HFF-Myc (cell line): ENCODE data around the gene NXNL1.
A peak's percentile ranks its signal among the peaks of the same experiment; 100 is the strongest.

Experiments used
- DNase-seq: peaks from one replicate; pipeline ENCODE4 v3.0.0-alpha.2; 2011; ENCODE audit warnings: low read depth; ENCODE audit errors: extremely low read depth
- H3K4me3 ChIP-seq: replicated peaks from 2 replicates; pipeline ENCODE4 v1.5.1; 2011; ENCODE audit warnings: low read depth, mild to moderate bottlenecking, control low read depth, low read length
- CTCF ChIP-seq: IDR thresholded peaks from 2 replicates; pipeline ENCODE4 v1.5.1; 2012; ENCODE audit warnings: mild to moderate bottlenecking, low read depth, low read length, control low read depth; ENCODE audit errors: missing control alignments

NXNL1 gene

GRCh38 chr19:17418710-17419109, 42.0 kb downstream of the NXNL1 start:
- DNase-seq = no peak
- peak overlapping the region; percentile 79 for H3K4me3 ChIP-seq
- TF ChIP-seq CTCF = no peak

GRCh38 chr19:17415121-17415520, 45.6 kb downstream of the NXNL1 start:
- TF ChIP-seq CTCF = no peak

GRCh38 chr19:17414097-17414496, 46.6 kb downstream of the NXNL1 start:
- DNase-seq = no peak
- TF ChIP-seq CTCF = no peak
- H3K4me3 ChIP-seq = no peak overlapping the region

More at GRCh38 chr19:17415121-17415520, 45.6 kb downstream of the NXNL1 start:
- no peak overlapping the region for H3K4me3 ChIP-seq
- no peak for DNase-seq

- TF ChIP-seq CTCF = no peak
- no peak overlapping the region for H3K4me3 ChIP-seq
- no peak for DNase-seq
Observed at GRCh38 chr19:17411801-17412200, 48.9 kb downstream of the NXNL1 start.

GRCh38 chr19:17409990-17410389, 50.7 kb downstream of the NXNL1 start:
- no peak for DNase-seq
- TF ChIP-seq CTCF = no peak
- no peak overlapping the region for H3K4me3 ChIP-seq

GRCh38 chr19:17406887-17407196, 53.9 kb downstream of the NXNL1 start:
- no peak overlapping the region for H3K4me3 ChIP-seq
- no peak for TF ChIP-seq CTCF
- DNase-seq = no peak

GRCh38 chr19:17406046-17406886, 54.5 kb downstream of the NXNL1 start:
- no peak for TF ChIP-seq CTCF
- H3K4me3 ChIP-seq = no peak overlapping the region
- no peak for DNase-seq
